Natural killer cell (primary cell): ENCODE data around the gene ZNF595. TPM values are rescaled to one million over a fixed set of nuclear protein-coding genes. Genes with fewer than 3 reads are reported as not detected.
A peak's percentile ranks its signal among the peaks of the same experiment; 100 is the strongest.
"Not testable (repeated sequence)": the region's sequence is repeated elsewhere in the genome, so short reads cannot be mapped to it uniquely, and the experiment has no call there.

Experiments used
- ATAC-seq, 3 donors: fragments of 150-1000 bp in 2 of 3; fragments of 200-7000 bp in 1 of 3; cut with Tn5 transposase; 1 replicate in 1 of 3; 2 replicates in 2 of 3; pipeline ENCODE4 v1.10.0; 2021; ENCODE audit warnings: mild to moderate bottlenecking in 2 of 3, moderate library complexity in 2 of 3
- DNase-seq, 2 donors: peaks; one replicate each; pipeline versions ENCODE4 v3.0.0 to v3.0.0-alpha.2; 2013 to 2021; ENCODE audit warnings: mixed read lengths in 1 of 2
- H3K27ac ChIP-seq: one replicate; pipeline ENCODE4 v1.5.1; 2013; ENCODE audit warnings: mild to moderate bottlenecking, low read length
- H3K27me3 ChIP-seq: one replicate; pipeline ENCODE4 v1.6.1; 2013; ENCODE audit warnings: low read length; ENCODE audit not compliant: control insufficient read depth, insufficient read depth
- H3K36me3 ChIP-seq: one replicate; pipeline ENCODE4 v1.6.1; 2013; ENCODE audit warnings: low read length; ENCODE audit not compliant: control insufficient read depth, insufficient read depth
- H3K4me1 ChIP-seq: one replicate; pipeline ENCODE4 v1.6.1; 2013; ENCODE audit warnings: low read length; ENCODE audit not compliant: control insufficient read depth, insufficient read depth
- H3K4me3 ChIP-seq: one replicate; pipeline ENCODE4 v1.5.1; 2013; ENCODE audit warnings: low read length
- H3K9me3 ChIP-seq: one replicate; pipeline ENCODE4 v1.6.1; 2013; ENCODE audit warnings: low read length; ENCODE audit not compliant: control insufficient read depth, insufficient read depth
- H3K27ac Mint-ChIP-seq, 2 donors: one replicate each; pipeline ENCODE4 v1.8.0; 2022; ENCODE audit warnings: mild to moderate bottlenecking in 2 of 2, mixed read lengths in 2 of 2, moderate library complexity in 1 of 2
- H3K27me3 Mint-ChIP-seq, 2 donors: one replicate each; pipeline ENCODE4 v1.8.0; 2022; ENCODE audit warnings: low read depth in 2 of 2, mixed read lengths in 2 of 2
- H3K36me3 Mint-ChIP-seq: one replicate; pipeline ENCODE4 v1.8.0; 2022; ENCODE audit warnings: mixed read lengths
- H3K4me1 Mint-ChIP-seq, 2 donors: one replicate each; pipeline ENCODE4 v1.8.0; 2022; ENCODE audit warnings: mixed read lengths in 2 of 2
- H3K4me3 Mint-ChIP-seq: one replicate; pipeline ENCODE4 v1.8.0; 2022; ENCODE audit warnings: mild to moderate bottlenecking, moderate library complexity, mixed read lengths
- H3K9me3 Mint-ChIP-seq, 2 donors: one replicate each; pipeline ENCODE4 v1.8.0; 2022; ENCODE audit warnings: mixed read lengths in 2 of 2
- WGBS: methylation state at CpG from one replicate; pipeline ENCODE4 v1.1.7; 2013; ENCODE audit warnings: missing lambda C conversion rate; ENCODE audit not compliant: insufficient coverage; 5-methylcytosine and 5-hydroxymethylcytosine counted together
- intact Hi-C: fragments of 100-400 bp; cut with micrococcal nuclease; formaldehyde crosslinking; loops from one replicate; pipeline ENCODE4 v1.14.2; 2022
- total RNA-seq, 4 donors: library from RNA; stranded (reverse); fragments of 120-200 nt in 1 of 4; gene quantifications; one replicate each; pipeline versions ENCODE4 v1.2.3 to v1.2.4, GENCODE V29; 2013 to 2022
- TF ChIP-seq, protein P1 (sequence below): fragments of 200-600 bp; IDR thresholded peaks from one replicate; pipeline ENCODE4 v1.8.0; 2022; ENCODE audit warnings: antibody characterized with exemption

ZNF595 gene
- total RNA-seq, 3 donors from 2014 or later (not counting 1 experiment from before 2014, with no cell fraction given), result 23.0 to 91.2 (median 38.0) TPM

DNA sequence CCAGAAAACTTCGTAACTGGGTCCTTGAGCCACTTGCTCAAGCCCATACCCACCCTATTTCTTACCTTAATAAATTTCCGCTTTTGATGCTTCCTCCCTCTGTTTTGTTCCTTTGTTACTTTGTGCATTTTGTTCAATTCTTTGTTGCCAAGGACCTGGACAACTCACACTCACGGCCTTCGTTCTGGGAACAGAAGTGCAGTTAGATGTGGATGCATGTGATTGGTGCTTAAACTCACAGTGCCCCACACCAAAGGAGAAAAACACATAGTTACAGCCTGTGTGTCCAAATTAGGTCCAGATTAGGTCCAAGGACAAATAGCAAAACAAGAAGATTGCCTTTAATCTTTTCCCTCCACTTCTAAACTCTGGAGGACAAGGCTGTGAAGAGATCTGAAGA lies 1.9 kb upstream of the ZNF595 start:
- H3K27me3 Mint-ChIP-seq, H3K36me3 Mint-ChIP-seq, H3K36me3 ChIP-seq, H3K27ac ChIP-seq, intact Hi-C loops, H3K4me3 Mint-ChIP-seq, H3K4me1 ChIP-seq, ATAC-seq, H3K9me3 Mint-ChIP-seq, H3K27ac Mint-ChIP-seq, DNase-seq, H3K4me3 ChIP-seq, H3K9me3 ChIP-seq, H3K4me1 Mint-ChIP-seq, H3K27me3 ChIP-seq: not testable (repeated sequence)
- WGBS, result 81% methylated on average over 2 of the region's 4 CpGs

DNA sequence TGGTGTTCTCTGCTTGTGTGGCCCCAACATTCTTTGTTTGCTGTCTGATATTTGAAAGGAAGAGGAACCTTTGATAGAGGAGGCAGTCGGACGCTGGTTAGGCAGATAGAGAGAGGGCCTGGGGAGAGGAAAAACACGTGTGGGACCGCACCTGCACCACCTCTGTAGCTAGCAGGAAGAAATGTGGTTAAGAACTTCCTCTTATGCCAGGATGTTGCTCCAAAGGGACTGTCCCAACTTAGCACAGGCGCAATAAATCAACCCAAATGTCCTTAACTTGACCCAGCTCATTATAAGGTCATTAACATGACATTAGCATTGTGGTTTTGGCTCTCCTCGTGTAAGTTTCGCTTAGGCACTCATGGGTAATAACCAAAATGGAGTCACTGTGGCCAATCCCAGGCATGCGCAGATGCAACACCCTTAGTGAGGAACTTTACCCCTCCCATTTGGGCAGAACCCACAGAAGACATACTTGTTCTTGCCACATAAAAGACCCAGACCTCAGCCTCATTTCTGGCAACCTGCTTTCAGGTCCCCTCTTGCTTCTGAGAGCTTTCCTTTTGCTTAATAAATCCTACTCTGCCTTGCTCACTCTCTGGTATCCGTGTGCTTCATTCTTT lies 1.4 kb upstream of the ZNF595 start:
- H3K4me1 ChIP-seq, H3K27ac ChIP-seq, intact Hi-C loops, H3K27me3 ChIP-seq, DNase-seq, H3K4me3 Mint-ChIP-seq, H3K27ac Mint-ChIP-seq, H3K9me3 Mint-ChIP-seq, H3K27me3 Mint-ChIP-seq, H3K9me3 ChIP-seq, H3K36me3 Mint-ChIP-seq, H3K4me3 ChIP-seq, H3K4me1 Mint-ChIP-seq, H3K36me3 ChIP-seq: not testable (repeated sequence)
- WGBS, result 0% methylated on average over 4 of the region's 9 CpGs
- ATAC-seq, result peak; percentile 11 to 23 (median 14)

DNA sequence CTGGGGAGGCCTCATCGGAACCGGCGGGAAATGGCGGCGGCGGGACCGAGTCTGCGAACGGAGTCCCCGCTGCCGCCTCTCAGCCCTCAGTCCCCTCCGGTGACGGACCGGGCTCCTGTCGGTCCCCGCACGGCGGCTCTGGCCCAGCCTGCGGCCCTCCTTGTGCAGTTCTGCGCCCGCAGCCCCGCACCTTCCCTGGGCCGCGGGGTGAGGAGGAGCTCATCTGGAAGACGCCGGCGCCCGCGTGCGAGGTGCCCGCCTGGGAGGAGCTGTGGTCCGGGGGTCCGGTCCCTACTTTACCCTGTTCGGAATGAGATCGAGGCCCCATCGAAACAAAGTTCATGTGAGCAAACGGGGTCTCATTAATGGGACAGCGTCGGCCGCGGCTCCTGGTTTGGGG lies 400 bp downstream of the ZNF595 start:
- H3K4me1 Mint-ChIP-seq, H3K27me3 ChIP-seq, H3K27ac Mint-ChIP-seq, H3K4me3 Mint-ChIP-seq, H3K36me3 ChIP-seq, H3K27me3 Mint-ChIP-seq, H3K27ac ChIP-seq, H3K36me3 Mint-ChIP-seq, intact Hi-C loops, DNase-seq, H3K9me3 ChIP-seq, H3K4me1 ChIP-seq, H3K9me3 Mint-ChIP-seq: not testable (repeated sequence)
- peak overlapping the region; percentile 8 for H3K4me3 ChIP-seq
- WGBS, result no CpG with 5 or more reads among the region's 41 CpGs
- peak in 1 of 3 donors; percentile 18 for ATAC-seq

DNA sequence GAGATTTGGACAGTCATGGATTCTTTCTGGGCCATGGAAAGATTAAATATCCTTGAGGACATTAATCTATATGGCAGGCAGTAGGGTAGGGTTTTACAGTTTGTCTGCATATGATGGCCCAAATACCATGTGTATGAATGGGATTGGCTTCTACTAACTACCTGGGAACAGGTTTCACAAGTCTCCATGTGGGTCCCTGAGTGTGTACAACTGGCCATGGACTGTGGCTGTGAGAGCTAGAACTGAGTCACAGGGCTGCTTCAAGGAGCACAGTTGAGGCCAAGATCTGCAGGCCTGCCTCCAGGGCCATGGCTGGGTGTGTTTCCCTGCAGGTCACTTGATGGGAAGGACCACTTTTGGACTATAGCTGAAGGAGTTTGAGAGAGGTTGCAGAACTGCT lies 11.6 kb downstream of the ZNF595 start:
- intact Hi-C loops, H3K27ac ChIP-seq, H3K27me3 ChIP-seq, DNase-seq, H3K4me3 ChIP-seq, H3K4me3 Mint-ChIP-seq, H3K9me3 Mint-ChIP-seq, H3K4me1 ChIP-seq, H3K27ac Mint-ChIP-seq, H3K27me3 Mint-ChIP-seq, H3K36me3 ChIP-seq, H3K9me3 ChIP-seq: not testable (repeated sequence)
- H3K4me1 Mint-ChIP-seq, result peaks cover 0 to 10% of the 10 kb centered on the region in 2 donors
- H3K36me3 Mint-ChIP-seq, result peaks cover 13% of the 10 kb centered on the region
- ATAC-seq, result peak in 1 of 3 donors; percentile 21

DNA sequence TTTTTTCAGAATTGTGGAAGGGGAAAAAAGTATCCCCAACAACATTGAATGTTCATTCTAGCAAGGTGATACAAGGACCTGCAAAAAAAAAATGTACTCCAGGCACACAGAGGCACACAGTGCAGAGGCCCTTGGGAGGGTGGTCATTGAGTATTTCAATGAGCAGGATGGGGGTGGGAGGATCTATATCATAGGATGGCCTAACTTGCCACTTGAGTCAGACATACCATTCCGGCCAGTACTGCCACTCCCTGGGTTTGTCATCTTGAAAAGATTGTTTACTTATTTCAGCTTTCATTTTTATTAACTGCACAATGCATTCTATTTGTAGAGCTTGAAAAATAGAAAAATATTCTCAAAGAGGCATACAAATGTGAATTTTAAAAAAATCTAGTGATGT lies 18.7 kb downstream of the ZNF595 start:
- no peak overlapping the region for H3K4me3 ChIP-seq
- Mint-ChIP-seq H3K4me1 (peaks cover 10 to 44% of the 10 kb centered on the region in 2 donors), H3K27ac (peak overlapping the region in 1 of 2 donors; percentile 12), H3K4me3 (no peak overlapping the region), H3K9me3 (peaks cover 17 to 29% of the 10 kb centered on the region in 2 donors), H3K27me3 (no peaks in the 10 kb centered on the region), H3K36me3 (peaks cover 77% of the 10 kb centered on the region)
- WGBS, result 100% methylated on average over 1 of the region's 1 CpG
- H3K9me3 ChIP-seq, result peaks cover 41% of the 10 kb centered on the region
- DNase-seq, result no peak
- H3K27ac ChIP-seq, result no peak overlapping the region
- TF ChIP-seq, protein P1, sequence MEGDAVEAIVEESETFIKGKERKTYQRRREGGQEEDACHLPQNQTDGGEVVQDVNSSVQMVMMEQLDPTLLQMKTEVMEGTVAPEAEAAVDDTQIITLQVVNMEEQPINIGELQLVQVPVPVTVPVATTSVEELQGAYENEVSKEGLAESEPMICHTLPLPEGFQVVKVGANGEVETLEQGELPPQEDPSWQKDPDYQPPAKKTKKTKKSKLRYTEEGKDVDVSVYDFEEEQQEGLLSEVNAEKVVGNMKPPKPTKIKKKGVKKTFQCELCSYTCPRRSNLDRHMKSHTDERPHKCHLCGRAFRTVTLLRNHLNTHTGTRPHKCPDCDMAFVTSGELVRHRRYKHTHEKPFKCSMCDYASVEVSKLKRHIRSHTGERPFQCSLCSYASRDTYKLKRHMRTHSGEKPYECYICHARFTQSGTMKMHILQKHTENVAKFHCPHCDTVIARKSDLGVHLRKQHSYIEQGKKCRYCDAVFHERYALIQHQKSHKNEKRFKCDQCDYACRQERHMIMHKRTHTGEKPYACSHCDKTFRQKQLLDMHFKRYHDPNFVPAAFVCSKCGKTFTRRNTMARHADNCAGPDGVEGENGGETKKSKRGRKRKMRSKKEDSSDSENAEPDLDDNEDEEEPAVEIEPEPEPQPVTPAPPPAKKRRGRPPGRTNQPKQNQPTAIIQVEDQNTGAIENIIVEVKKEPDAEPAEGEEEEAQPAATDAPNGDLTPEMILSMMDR, result no peak
- H3K36me3 ChIP-seq, result peaks cover 23% of the 10 kb centered on the region
- no peaks in the 10 kb centered on the region for H3K4me1 ChIP-seq
- no peaks in the 10 kb centered on the region for H3K27me3 ChIP-seq
- no peak for ATAC-seq
- intact Hi-C loops, result no loop called here
